DMS114 treated with DMSO at 0.1 percent for 48 hours (cell line): ENCODE measurements around the gene IL17REL.

ENCODE experiments used
- DNase-seq: peaks from one replicate; lab custom pipeline; 2025; ENCODE audit not compliant: unreplicated experiment; lab: John Stamatoyannopoulos, UW

The IL17REL gene

DNA sequence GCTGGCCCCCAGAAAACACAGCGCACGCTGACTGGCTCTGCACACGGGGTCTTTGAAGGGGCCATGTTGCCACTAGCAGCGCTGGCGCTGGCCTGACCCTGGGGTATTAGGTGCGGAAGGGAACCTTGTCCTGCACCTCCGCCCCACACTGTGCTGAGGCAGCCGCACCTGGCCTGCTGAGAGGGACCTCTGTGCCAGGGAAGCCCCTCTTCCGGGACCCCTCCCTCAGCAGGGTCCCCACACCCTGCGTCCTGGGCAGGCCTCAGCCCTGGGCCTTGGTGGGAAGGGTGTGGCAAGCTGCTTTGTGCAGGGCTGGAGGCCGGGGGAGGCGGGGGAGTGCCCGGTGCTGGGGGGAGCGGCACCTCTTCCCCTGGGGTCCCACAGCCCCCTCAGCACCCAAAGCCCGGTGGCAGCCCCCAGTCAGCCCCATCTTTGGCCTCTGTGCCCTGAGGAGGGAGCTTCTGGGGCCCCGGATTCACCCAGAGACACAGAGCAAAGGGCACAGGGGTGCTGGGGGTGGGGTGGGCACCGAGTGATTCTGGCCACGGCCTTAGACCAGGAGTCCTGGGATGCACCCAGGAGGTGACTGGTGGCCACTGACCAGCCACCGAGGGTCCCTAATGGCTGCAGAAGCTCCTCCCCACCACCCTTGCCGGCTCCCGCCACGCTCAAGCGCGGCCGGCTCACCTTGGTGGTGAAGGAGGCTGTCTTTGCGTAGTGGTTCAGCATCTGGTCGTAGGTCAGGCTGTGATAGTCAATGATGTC is 34.1 kb upstream of the IL17REL start:
- no peak for DNase-seq

DNA sequence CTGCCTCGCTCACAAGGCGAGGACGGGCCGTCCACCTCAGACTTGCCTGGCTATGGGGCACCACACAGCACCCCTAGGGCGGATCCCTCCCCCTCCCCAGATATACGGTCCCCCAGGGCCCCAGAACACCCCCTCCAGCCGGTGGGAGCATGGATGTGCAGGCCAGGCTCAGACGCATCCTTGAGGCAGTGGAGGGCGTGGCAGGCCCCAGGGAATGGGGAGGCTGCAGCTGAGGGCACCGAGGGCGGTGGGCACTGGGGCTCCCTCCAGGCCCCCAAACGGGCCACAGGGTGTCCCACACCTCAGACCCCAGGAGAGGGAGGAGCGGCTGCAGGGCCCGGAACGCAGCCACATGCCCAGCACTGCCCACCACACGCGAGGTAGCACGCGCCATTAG is 33.5 kb upstream of the IL17REL start:
- DNase-seq = no peak

DNA sequence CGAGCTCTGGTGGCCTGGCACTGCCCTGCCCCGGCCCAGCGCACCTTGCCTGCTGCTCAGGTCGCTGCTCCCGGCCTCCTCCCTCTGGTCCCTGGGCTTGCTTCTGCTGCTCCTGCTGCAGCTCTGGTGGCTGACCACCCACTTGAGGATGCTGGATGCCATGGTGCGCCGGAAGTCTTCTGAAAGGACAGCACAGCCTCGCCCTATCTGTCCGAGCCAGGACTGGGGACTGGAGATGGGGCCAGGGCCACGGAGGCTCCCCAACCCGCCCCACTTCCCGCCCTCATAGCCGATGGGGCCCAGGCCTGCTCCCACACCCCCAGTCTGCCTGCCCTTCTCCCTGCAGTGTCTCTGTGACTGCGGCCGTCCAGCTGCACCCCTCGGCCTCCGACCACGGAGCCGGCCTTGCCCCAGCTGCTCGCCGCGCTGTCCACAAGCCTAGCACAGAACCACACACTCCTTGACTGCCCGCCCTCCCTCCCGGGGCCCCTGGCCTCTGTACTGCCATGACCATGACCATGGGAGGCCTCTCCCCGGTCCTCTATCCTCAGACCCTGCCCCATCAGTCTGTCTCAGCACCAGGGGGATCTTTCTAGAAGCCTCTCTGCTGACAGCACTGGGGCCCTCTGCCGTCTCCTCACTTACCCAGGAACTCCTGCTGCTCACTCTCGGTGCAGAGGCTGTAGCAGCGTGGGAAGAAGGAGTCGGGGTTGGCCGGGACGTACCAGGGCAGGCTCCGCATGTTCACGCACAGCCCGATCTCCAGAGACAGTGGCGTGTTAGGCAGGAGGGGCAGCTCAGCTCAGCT is 32.9 kb upstream of the IL17REL start:
- no peak for DNase-seq

DNA sequence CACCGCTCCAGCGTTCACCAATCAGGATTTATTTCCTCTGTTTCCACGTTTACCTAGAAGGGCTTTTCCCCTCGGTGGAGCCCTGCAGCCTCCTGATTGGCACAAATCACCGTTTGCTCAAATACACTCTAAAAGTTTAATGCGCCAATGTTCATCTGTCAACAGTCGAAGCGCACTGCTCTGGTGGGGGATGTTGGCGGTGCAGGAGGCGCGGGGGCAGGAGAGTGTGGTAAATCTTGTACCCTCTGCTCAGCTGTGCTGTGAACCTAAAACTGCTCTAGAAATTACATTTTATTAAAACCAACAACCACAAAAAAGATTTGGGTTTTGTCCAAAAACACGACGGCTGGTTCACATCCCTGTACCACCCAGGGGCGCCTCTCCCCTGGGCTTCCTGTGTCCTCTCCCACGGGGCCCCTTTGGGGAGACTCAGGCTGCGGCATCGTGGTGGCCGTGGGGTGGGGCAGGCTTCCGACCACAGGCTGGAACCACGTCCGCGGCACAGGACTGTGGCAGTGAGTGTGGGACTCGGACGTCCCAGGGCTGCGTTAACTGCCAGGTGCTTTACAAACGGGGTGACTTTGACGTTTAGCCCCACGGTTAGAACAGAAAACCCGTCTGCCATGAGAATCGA is 32.0 kb upstream of the IL17REL start:
- DNase-seq = no peak

DNA sequence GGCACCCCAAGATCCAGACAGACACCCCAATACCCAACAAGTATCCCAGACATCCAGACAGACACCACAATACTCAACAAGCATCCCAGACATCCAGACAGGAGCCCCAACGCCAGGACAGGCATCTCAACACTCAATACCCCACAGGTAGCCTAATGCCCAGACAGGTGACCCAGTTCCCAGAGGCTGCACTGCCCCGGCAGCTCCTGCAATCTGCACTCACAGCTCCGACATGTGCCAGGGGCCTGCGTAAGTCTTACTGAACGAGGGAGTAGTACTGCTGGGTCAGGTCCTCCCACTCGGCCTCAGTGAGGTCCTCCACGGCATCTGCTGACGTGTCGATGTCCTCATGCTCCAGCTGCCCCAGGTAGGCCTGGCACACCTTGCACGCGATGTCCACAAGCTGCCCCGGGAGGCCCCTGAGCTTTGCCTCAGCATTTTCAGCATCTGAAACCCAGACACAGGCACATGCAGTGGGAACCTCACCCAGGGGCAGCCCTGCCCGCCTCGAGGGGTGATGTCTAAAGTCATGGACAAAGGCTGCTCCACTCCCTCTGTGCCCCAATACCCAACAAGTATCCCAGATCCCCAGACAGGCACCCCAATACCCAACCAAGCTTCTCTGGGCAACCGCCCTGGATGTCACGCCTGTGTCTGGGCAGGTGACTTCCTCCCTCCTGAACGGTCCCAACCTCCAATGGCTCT is 28.9 kb upstream of the IL17REL start:
- no peak for DNase-seq

DNA sequence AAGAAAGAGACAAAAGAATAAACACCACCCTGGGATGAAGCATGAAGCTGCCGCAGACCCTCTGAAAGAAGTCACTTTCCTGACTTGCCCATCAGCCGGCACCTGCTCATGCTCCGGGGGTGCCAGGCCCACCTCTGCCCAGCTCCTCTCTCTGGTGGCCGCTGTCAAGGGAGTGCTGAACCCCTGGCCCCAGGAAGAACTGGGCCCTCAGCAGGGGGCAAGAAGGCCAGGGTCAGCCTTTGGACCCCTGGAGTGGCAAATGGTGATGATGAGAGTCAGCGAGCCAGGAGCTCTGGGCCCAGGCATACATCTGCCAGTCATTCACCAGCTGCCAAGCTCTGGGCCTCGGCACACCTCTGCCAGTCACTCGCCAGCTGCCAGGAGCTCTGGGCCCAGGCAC is 28.2 kb upstream of the IL17REL start:
- DNase-seq = no peak

DNA sequence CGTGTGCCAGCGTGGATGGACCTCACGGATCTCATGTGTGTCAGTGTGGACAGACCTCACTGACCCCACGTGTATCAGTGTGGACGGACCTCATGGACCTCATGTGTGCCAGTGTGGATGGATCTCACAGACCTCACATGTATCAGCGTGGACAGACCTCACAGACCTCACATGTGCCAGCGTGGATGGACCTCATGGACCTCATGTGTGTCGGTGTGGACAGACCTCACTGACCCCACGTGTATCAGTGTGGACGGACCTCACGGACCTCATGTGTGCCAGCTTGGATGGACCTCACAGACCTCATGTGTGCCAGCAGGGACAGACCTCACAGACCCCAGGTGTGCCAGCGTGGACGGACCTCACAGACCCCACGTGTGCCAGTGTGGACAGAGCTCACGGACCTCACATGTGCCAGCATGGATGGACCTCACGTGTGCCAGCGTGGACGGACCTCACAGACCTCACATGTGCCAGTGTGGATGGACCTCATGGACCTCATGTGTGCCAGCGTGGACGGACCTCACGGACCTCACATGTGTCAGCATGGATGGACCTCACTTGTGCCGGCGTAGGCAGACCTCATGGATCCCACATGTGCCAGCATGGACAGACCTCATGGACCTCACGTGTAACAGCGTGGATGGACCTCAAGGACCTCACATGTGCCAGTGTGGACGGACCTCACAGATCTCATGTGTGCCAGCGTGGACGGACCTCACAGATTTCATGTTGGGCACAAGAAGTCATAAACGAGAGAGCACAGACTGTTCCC is 27.3 kb upstream of the IL17REL start:
- DNase-seq = no peak

DNA sequence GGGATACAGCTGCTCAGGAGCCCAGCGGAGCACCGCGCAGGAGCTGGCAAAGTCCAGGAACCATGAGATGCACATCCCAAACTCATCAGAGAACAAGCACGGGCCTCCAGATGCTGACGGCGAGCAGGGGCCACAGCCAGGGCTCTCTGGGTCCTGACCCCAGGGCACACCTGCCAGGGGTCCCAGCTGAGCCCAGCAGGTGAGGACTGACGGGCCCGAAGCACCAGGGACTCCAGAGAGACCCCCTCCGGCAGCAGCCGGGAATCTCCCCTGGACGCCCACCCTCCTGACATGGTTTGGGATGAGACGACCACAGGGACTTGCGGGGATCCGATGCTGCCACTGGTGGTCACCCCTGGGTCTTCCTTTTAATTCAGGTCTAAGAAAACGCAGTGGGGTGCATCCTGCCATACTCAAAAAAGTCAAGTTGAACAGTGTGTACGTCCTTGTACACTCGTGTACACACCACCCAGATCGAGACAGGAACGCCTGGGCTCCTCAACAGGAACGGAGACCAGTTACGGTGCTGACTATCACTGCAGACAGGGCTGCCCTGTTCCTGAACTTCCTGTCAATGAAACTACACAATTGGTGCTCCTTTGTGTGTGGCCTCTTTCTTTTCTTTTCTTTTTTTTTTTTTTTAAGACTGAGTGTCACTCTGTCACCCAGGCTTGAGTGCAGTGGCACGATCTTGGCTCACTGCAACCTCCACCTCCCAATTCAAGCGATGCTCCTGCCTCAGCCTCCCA is 23.6 kb upstream of the IL17REL start:
- DNase-seq = no peak

DNA sequence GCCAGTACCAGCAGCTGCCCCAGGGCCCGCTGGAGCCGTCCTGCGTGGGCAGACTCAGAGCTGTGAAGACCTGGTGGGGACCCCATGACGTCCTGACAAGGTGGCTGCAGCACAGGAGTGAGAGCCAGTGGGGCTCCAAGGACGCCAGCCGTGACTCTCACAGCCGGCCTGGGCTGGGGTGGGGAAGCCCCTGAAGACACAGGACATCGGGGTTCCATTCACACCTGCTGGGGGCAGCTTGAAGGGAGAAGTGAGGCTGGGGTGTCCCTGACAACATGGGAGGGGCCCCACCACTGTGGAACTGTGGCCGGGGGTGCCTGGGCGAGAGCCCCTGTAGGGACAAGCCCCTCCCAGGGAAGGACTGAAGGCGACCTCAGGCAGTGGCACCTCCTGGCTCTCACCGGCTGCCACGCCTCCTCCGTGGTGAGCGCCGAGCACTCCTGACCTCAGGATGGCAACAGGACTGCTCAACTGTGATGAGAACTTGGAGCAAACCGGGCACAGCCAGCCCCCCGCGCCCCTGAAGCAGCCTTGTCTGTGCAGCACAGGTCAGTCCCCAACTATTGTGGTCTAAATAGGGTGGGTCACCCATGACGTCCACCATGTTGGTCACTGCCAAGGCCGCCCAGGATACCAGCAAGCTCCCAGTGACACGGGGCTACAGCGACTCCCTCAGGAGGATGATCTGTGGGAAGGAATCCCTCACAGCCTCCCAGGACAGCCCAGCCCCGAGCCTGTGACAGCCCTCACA is 22.7 kb upstream of the IL17REL start:
- DNase-seq = no peak

DNA sequence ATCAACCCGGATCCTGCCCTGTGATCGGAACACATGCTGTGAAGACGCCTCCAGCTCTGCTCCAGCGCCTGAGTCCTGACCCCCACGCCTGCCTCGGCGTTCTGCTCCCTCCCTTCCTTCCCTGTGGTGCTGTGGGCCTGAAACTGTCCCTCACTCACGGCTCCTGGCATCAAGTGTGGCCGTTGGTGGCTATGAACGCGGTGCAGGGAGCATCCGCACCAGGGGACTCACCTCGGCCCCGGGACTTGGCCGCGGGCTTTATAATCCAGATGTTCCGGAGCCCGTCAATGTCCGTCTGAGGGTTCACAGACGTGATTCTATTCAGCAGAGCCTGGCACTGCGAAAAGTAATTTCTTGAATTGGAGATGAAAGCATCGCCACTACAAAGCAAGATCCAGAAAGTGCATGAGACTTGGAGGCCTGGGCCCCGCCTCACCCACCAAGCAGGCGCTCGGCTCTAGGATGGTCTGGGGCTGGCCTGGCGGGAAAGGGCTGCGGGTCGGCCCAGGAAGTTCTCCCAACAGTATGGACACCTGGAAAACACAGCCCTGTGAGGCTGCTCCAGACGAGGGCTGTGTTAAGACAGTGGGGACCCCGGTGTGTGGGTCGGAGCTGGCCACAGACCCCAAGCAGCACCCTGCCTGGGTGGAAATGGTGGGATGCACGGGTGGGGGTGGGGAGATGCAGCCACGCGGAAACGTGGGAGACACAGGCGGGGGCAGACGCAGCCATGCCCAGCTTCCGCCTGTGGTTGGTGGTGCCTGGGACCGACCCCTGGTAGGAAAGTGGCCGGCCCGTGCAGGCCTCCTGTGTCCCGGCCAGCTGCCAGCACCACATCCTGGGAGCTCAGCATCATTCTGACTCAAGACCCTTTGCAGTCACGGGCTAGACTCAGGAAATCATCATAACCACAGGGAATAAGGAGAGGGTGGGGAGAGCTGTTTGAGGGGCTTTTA is 21.8 kb upstream of the IL17REL start:
- DNase-seq = no peak

DNA sequence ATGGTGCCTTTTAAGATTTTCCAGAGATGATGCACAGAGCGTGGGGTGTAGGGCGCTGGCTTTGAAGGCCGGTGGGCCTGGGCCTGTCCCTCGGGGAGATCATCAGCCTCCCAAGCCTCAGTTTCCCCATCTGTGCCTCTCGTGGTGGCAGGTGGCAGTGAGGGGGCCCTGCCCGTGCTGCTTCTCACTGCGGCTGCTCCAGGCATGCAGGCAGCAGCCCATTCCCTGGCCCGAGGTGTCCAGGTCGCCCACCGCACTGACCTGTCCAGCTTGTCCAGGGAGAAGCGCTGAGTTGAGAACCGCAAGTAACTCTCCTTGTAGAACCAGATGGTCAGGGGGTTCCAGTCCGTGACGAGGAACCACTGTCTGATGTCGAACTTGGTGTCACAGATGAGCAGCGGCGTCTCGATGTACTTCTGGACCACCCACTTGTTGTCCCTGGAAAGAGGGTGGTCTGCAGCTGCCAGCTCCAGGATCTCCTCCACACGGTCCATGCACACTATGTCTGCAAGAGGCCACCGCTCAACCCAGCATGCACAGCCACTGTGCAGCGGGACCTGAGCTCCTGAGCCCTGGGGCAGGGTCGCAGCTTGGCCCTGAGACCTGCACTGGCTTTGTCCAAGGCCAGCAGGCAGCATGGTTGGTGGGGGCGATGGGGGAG is 20.5 kb upstream of the IL17REL start:
- no peak for DNase-seq

DNA sequence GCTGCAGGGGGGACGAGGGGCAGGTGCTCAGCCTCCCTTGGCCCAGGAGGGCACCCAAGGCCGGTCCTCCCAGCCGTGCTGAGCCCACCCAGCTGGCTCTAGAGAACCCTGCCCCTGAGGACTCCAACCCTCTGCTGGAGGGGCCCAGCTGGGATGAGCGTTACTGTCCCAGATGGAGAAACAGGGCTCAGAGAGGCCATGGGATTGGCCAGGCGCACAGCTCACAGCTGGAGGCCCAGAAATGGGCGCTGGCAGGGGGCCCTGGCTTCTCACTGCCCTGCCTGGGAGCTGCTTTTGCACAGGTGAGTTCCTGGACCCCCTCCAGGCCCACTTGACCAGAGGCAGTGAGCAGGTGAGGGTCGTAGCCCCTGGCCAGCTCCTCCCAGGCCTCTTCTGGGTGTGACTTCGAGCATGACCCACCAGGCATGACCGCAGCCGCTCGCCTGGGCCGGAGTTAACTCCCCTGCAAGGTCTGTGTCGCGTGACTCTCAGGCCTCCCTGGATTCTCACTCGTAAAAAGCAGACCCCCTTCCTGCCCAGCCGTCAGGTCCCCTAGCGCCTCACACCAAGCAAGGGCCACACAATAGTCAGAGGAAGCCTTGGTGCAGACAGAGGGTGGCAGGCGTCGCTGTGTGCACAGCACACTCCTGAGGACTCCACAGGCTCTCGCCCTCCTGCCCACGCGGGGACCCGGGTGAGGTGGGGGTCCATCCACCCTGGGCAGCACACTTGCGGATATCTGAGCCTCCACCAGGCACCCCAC is 19.7 kb upstream of the IL17REL start:
- no peak for DNase-seq

DNA sequence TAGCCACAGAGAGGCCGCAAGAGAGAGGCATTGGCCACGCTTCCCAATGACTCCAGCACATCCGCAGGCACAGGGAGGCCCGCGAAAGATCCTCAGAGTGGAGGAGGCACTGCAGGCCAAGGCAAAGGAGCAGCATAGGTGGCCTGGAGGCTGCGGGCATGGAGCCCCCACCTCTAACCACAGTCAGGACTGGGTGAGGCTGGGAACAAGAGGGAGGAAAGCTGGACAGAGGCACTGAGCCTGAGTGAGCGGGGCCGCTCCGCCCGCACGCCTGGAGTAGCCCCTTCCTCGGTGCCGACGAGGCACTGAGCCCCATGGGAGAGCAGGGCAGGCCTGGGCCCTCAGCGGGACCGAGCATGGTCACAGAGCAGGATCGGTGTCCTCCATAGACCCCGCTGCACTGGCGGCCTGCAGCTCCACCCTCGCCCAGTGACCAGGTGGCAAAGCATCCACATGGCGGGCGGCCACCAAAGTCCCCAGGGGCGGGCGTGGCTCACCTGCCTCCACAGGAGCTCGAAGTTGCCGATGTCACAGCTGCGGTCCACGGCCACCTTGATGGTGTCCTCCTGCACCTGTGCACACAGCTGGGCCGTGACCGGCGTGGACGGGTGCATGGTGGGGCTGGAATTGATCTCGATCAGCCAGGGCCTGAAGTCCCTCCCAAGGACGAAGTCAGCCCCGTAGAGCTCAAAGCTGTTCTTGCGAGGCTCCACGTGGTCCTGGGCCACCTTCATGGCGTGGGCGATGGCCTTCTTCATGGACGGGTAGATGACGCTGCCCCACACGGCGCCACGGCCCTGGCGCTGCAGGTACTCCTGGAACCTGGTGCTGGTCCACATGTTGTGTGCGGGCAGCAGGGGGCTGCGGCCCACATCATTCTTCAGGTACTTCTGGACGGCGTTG is 18.9 kb upstream of the IL17REL start:
- DNase-seq = no peak

DNA sequence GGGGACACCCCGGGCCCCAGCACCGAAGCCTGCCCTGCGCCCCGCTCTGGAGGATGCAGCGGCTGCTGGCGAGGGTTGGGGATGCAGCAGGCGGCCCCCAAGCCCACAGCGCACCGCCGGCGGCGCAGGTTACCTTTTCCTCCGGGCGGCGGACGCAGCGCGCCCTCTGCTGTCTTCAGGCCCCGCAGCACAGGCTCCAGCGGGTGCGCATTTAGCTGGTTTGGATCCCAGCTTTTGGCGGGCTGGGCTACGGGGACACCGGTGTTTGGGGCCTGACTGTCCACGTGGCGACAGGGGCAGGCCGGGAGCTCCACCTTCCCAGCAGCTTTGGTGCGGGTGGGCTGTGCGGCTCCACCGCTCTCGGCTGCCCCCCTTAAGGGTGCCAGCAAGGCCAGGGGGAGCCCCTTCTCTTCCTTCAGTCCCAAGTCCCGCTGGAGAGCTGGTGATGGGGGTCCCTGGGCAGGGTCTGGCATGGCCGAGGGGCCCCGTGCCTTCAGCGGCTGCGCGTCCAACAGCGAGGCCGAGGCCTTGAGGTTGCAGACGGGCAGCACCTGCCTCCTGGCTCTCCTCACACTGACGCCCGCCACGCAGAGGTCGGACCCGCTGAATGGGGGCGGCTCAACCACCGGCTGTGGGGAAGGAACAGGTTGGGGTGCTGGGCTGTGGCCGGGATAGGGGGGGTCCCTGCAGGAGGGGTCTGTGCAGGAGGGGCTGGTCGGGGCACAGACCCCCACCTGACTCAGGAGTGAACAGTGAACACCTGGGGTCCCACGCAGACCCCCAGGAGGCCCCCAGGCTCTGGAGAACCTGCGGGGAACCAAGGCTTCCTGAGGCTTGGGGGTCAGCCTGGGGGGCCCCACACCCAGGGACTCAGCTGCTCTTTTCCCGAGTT is 18.0 kb upstream of the IL17REL start:
- DNase-seq = peak; percentile 27
